KG1 (cell line): ENCODE data around the gene ITGA2.

Experiments used
- DNase-seq: peaks from one replicate; lab custom pipeline; 2025; lab: John Stamatoyannopoulos, UW

ITGA2 gene

GRCh38 chr5:53055365-53055764, 66.2 kb downstream of the ITGA2 start:
- no peak for DNase-seq

DNA sequence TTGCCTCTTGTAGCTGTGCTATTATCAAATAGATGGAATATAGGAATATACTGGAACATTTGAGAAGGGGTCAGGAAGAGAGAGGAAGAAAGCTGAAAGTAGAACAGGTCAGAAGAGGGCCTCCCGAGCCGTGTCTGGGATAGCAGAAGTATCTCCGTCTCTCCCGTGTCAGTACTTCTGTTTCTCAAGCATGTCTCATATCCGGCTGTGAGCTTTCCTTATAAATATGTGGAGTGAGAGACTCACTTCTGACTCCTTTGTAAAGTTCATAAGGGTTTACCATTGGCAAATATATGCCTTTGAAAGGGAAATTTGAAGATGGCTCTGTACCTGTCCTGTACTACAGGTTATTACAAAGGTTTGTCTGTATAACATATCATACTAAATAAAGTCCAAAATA, 70.1 kb downstream of the ITGA2 start:
- DNase-seq, result no peak

DNA sequence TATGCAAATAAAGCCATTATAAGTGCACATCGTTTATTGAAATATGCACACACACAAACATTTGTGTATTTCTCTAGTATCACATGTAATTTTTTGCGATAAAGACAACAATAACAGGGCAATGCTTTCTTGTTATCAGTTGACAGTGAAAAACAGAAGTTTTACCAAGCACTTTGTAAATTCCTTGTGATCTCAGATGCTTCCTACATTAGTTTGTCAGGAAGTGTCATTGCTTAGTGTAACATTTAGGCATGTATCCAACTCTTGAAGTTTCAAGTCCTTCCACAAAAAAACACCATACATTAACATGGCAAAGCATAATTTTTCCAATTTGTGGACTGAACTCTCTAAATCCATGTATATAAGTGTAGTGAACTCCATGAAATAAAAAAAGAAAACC, 74.0 kb downstream of the ITGA2 start:
- no peak for DNase-seq

- no peak for DNase-seq
These were observed 74.6 kb downstream of the ITGA2 start for GRCh38 chr5:53063791-53064190.

DNA sequence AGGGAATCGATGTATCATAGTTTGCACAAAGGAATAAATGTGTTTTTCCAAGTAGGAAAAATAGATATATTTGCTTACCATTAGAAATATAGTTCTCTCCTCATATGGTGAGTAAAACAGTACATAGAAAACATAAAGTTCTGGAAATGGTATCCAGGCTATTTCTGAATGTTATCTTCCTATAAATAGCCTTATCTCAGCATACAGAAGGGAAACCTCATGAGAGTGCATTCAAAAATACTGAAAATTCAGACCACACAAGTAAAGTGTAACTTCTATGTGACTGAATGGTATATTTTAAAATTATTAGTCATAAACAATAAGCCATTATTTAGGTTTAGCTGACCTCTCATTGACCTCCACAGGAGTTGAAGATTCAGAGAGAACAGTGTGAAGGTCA, 76.9 kb downstream of the ITGA2 start:
- DNase-seq, result no peak

DNA sequence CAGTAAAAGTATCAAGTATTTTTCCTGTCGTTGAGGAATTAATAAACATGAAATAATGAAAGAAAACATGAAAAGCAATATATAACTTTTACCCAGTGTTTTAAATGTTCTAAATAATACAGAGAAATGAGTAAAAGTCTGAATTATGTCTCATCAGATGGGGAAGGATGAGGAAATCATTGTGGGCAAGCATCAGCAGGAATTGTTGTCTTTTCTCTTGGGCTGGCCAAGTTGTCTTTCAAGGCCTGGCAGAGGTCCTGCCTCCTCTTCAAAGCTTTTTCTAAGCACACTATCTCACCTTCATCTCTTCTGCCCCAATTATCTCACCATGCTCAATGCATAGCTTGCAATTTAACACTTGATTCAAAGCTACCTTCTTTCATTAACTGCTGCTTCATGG, 78.5 kb downstream of the ITGA2 start:
- no peak for DNase-seq

DNA sequence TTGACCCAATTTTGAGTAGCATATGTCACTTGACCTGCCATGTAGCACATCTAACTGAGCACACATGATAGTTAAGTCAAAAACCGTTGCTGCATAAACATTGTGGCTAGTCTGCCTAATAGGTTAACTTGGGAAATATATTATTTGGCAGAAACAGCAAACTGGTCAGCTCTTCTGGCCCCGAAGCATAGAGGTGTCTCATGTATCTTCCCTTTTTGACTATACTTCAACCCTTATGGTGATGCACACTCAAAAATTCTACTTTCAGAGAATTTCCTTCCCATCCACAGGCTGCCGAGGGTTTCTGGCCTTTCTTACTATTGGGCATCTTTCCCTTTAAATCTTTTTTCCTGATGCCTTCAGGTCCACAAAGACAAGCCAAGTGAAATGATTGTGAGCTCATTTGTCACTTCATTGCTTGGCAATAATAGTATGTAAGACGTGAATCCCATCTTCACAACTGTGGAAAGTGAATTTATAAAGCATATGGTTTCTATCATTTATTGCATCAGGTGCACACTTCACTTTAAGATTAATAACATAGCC, 79.2 kb downstream of the ITGA2 start:
- no peak for DNase-seq

GRCh38 chr5:53069626-53070025, 80.5 kb downstream of the ITGA2 start:
- DNase-seq, result no peak

DNA sequence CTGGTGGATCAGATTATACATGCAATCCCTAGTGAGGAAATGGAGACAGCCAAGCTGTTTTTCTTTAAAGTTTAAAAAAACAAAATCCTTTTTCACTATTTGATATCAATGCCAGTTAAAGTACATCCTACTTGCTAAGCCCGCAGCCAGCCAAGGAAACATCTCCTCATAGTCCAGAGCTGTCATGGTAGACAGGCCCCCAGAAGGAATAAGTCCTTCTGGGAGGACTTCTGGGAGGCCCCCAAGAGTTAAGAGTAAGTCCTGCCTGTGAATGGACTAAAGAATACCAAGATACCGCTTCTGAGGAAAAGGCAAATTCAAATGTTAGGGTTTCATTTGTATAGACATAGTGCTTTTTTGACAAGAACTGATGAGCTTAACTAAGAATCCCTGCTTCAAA, 82.1 kb downstream of the ITGA2 start:
- no peak for DNase-seq

GRCh38 chr5:53071738-53072137, 82.6 kb downstream of the ITGA2 start:
- DNase-seq, result no peak

DNA sequence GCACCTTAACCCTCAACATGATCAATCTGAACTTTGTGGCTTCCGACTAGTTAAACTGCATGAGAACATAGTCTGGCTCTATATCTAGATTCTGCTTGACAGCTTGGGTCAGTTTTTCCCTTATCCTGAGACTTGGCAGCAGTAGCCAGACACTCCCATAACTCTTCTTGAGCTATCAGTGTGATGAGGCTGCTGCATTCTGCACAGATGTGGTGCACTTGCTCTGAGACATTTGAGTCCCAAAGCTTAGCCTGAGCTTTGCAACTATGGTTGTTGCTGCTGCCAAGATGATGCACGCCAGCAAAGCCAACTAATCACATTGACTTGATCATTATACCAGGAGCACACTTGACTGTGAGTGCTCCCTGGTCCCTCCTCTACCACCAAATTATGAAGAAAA, 84.2 kb downstream of the ITGA2 start:
- DNase-seq, result no peak

DNA sequence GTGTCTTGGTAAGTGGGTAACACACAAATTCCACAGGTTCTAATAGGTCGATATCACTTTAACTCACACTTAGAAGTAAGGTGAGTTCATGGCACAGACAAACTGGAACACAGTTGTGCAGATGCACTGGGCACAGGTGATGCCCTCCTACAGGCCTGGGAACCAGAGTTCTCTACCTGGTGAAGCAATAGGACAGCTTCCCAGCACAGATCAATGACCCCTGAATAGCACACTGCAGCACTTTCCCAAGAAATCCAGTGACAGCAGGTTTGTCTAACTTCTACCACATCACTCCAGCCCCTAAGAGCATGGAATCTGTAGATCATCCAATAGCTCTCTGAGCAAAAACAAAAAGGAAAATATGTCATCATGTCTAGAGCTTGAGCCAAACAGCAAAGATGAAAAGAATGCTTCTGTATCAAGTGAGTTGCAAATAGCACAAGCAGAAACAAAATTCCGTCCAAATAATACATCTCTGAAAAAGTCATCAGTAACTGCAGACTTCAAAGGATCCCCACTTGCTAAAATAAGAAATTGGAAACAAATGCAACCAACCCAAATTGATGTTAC, 86.9 kb downstream of the ITGA2 start:
- no peak for DNase-seq

DNA sequence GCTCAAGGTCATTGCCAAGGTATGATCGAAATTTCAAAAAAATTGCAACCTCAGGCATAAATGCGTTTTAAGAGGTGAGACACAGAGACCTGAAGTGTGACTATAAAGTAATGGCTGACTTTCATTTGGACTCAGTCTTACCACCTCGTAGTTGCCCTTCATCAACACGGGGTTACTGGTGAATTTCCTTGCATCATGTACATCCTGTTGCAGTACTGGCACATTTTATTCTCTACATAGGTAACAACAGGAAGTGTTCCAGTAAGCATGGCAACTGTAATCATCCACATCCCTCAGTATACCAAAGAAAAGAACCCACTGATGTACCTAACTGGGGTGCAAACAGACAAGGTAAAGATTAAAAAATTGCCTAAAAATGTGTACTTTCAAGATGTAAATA, 91.1 kb downstream of the ITGA2 start:
- no peak for DNase-seq

DNA sequence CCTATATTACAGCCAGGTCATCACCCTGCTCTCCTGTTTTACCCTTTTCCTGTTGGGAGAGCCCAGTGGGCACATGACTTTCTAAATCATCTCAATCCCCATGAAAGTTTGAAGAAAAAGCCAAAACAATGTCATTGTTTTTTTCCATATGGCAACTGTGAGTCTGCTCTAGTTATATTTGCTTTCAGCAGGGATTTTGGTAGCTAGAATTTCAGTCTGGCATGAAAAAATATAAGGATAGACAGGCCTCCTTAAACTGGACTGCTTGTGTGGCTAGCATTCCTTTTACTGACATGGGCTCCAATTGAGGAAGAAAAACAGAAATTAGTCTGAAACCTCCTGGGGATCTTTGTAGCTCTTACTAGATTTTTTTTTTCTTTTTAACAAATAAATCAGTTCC, 94.8 kb downstream of the ITGA2 start:
- no peak for DNase-seq

- no peak for DNase-seq
These were observed 95.5 kb downstream of the ITGA2 start for GRCh38 chr5:53084546-53085255.

GRCh38 chr5:53087171-53087570, 98.0 kb downstream of the ITGA2 start:
- no peak for DNase-seq

DNA sequence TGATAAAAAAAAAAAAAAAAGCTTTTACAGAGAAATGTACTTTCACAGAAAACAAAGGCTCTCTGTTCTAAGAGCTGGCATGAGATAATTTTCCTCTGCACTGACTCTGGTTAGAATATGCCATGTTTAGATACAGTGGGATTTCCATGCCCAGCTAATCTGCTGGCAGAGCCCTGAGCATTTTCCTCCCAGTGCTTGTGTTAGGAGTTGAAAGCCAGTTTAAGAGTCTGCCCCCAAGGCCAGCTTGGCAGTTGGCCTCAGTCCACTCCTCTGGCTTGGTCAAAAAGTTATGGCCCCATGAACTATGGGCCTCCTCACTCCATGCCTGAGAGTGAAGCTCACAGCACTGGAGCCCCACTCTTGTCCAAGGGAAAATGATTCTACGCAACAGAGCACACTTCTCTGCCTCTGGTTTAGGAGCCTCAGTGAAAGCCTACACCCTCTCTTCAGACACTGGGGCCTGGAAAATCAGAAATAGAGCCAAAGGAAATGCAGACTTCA, 98.5 kb downstream of the ITGA2 start:
- no peak for DNase-seq

- DNase-seq, result no peak
These were observed 100.4 kb downstream of the ITGA2 start for GRCh38 chr5:53089481-53089991.

GRCh38 chr5:53090229-53090628, 101.1 kb downstream of the ITGA2 start:
- DNase-seq, result no peak

DNA sequence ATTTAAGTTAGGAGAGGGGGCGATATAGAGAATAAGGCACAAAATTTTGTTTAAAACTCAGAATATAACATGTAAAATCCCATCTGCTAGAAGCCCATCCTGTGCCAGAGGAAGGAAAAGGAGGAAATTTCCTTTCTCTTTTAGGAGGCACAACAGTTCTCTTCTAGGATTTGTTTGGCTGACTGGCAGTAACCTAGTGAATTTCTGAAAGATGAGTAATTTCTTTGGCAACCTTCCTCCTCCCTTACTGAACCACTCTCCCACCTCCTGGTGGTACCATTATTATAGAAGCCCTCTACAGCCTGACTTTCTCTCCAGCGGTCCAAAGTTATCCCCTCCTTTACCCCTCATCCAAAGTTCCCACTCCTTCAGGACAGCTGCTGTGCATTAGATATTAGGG, 102.1 kb downstream of the ITGA2 start:
- no peak for DNase-seq

DNA sequence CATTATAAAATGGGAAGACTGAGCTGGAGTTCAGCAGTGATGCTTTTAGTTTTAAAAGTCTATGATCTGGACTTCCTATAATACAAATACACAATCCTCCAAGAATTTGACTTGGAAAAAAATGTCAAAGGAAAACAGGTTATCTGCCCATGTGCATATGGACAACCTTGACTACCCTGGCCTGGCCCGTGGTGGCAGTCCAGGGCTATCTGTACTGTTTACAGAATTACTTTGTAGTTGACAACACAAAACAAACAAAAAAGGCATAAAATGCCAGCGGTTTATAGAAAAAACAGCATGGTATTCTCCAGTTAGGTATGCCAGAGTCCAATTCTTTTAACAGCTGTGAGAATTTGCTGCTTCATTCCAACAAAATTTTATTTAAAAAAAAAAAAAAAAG, 103.1 kb downstream of the ITGA2 start:
- no peak for DNase-seq

DNA sequence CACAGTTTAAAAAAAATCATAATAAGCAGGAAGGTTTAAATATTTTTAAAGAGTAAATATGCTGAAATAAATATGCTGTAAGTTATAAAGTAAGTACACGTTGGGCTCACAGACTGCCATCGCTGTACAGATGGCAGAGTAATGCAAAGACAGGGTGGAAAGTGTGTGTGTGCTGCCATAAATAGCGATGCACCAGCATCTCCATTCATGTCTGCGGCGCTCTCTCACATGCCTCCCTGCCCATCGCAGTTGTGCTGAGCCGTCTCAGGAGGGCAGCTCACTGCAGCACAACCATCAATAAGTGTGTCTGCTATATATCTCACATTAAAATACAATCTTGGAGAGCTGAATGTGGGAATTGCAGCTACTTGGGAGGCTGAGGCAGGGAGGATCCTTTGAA, 106.1 kb downstream of the ITGA2 start:
- DNase-seq, result no peak

GRCh38 chr5:53095931-53096525, 106.9 kb downstream of the ITGA2 start:
- peak; percentile 7 for DNase-seq
